ENCODE measurements around the gene SORBS1. TPM values are rescaled to one million over a fixed set of nuclear protein-coding genes. Genes with fewer than 3 reads are reported as not detected.
A peak's percentile ranks its signal among the peaks of the same experiment; 100 is the strongest.

SORBS1 gene
- total and polyA plus RNA-seq, 9 of the 15 experiments (the other 6 are each of a cell fraction or from before 2014, with no cell fraction given) = 2.0 to 13.3 (median 6.5) TPM

DNA sequence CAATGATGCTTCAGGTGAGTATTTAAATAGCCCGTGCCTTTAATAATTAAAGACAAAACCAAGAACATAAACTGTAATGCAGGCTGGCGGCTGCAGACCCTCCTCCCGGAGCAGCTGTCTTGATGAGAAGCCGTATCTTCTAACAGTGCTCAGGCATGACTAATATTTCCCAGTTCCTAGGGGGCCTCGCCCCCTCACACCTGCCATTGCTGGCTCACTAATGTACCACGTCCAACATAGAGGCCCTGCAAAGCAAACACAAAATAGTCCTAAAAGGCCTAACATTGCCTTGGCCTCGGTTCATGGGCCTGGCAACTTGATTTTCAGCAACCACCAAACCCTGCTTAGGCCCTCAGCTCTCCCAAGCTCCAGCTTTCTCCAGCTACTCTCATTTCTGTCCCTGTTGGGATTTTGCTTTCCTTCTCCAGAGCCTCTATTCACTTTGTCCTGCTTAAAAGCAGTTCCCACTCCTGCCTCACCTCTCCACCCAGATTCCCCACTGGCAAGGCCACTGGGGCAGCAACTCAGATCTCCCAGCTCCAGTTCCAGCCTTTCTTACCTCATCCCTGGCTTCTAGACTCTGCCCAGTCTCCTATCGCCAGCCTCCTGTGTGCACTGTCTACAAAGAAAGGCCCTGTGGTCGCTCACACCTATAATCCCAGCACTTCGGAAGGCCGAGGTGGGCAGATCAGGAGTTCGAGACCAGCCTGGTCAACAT lies 16.2 kb downstream of the SORBS1 start (continued):
- TF ChIP-seq FOXA1 (IDR thresholded peaks at IDR 0.05; ENCODE audit: borderline replicate concordance) (no peak), HES1 (IDR thresholded peaks at IDR 0.05; ENCODE audit: low read depth) (no peak), ZNF41 (CRISPR knock-in tag; conservative IDR thresholded peaks at IDR 0.05) (no peak), KLF16 (IDR thresholded peaks at IDR 0.05) (no peak), TFAM (CRISPR knock-in tag; conservative IDR thresholded peaks at IDR 0.05) (no peak), MAX (CRISPR knock-in tag; IDR thresholded peaks at IDR 0.05) (no peak), RNF219 (CRISPR knock-in tag; IDR thresholded peaks at IDR 0.05) (no peak), RBM39 (optimal IDR thresholded peaks at IDR 0.05; ENCODE audit: low read depth, low read length) (no peak), NEUROD1 (IDR thresholded peaks at IDR 0.05; ENCODE audit: borderline replicate concordance, low read depth, low read length, partially characterized antibody) (no peak), SMARCE1 (IDR thresholded peaks at IDR 0.05) (peak; percentile 42; the same call in 1 of the 2 replicates), PHF20 (IDR thresholded peaks at IDR 0.05; ENCODE audit: partially characterized antibody) (no peak), TEAD4 (IDR thresholded peaks at IDR 0.05; ENCODE audit: low read length) (no peak), TEAD4 (CRISPR knock-in tag; IDR thresholded peaks at IDR 0.05; ENCODE audit: borderline replicate concordance) (no peak), PRDM10 (IDR thresholded peaks at IDR 0.05; ENCODE audit: partially characterized antibody) (no peak), ZNF707 (CRISPR knock-in tag; conservative IDR thresholded peaks at IDR 0.05) (no peak)
- TF ChIP-seq, protein P1, sequence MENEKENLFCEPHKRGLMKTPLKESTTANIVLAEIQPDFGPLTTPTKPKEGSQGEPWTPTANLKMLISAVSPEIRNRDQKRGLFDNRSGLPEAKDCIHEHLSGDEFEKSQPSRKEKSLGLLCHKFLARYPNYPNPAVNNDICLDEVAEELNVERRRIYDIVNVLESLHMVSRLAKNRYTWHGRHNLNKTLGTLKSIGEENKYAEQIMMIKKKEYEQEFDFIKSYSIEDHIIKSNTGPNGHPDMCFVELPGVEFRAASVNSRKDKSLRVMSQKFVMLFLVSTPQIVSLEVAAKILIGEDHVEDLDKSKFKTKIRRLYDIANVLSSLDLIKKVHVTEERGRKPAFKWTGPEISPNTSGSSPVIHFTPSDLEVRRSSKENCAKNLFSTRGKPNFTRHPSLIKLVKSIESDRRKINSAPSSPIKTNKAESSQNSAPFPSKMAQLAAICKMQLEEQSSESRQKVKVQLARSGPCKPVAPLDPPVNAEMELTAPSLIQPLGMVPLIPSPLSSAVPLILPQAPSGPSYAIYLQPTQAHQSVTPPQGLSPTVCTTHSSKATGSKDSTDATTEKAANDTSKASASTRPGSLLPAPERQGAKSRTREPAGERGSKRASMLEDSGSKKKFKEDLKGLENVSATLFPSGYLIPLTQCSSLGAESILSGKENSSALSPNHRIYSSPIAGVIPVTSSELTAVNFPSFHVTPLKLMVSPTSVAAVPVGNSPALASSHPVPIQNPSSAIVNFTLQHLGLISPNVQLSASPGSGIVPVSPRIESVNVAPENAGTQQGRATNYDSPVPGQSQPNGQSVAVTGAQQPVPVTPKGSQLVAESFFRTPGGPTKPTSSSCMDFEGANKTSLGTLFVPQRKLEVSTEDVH (IDR thresholded peaks at IDR 0.05; ENCODE audit: low read depth, partially characterized antibody) = no peak
- TF ChIP-seq, protein P2, sequence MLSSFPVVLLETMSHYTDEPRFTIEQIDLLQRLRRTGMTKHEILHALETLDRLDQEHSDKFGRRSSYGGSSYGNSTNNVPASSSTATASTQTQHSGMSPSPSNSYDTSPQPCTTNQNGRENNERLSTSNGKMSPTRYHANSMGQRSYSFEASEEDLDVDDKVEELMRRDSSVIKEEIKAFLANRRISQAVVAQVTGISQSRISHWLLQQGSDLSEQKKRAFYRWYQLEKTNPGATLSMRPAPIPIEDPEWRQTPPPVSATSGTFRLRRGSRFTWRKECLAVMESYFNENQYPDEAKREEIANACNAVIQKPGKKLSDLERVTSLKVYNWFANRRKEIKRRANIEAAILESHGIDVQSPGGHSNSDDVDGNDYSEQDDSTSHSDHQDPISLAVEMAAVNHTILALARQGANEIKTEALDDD (IDR thresholded peaks at IDR 0.05) = no peak
